Measurements from ENCODE around the gene IFITM2.

IFITM2 gene

DNA sequence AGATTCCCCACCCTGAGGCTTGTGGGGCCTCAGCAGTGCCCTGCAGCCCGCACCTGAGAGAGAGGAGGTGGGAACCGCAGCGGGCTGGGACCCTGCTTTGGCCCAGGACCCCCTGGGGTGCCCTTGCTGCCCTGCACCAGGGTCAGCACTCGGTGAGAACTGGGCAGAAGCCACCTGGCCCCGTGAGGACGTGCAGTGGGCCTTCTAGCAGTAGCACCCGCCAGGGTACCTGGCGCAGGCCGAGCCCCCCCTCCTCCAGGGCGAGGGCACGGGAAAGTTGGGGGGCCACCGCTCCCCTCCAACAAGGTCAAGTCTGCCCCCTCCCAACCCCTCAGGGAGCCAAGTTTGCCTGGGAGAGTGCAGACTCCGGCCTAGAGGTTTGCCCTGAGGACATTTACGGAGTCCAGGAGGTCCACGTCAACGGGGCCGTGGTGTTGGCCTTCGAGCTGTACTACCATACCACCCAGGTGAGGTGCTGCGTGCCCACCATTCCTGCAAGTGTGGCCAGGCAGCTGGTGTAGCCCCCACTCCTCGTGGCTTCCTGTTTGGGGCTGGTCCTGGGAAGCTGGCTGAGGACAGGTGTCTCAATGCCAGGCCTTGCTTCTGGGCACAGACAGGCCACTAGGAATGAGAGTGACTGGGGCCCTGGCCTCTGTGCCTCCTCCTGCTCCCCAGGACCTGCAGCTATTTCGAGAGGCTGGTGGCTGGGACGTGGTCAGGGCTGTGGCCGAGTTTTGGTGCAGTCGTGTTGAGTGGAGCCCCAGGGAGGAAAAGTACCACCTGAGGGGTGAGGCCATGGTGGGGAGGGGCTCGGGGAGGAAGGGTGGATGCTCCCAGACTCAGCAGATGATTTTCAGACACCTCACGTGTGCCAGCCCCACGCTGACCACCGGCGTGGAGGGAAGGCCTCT lies 15.2 kb upstream of the IFITM2 start:
- no peaks in the 10 kb centered on the region for H3K9me3 ChIP-seq (ENCODE audit: control insufficient read depth, low read length)
- H3K27ac ChIP-seq: no peak overlapping the region
- no peaks in the 10 kb centered on the region for H3K27me3 ChIP-seq (ENCODE audit: control insufficient read depth, insufficient read depth, low read length)
- no peaks in the 10 kb centered on the region for H3K4me1 ChIP-seq
- H3K9ac ChIP-seq: no peak overlapping the region
- no peak for TF ChIP-seq CTCF (IDR thresholded peaks at IDR 0.05)
- H3K4me2 ChIP-seq (ENCODE audit: low read length): no peak overlapping the region
- no peaks in the 10 kb centered on the region for H3K79me2 ChIP-seq
- no peak overlapping the region for H2AFZ ChIP-seq
- H3K36me3 ChIP-seq (ENCODE audit: control insufficient read depth, insufficient read depth, low read length): no peaks in the 10 kb centered on the region
- H3K4me3 ChIP-seq (ENCODE audit: low read depth, low read length): no peak overlapping the region

- no peak overlapping the region for H2AFZ ChIP-seq
- H3K4me1 ChIP-seq: no peaks in the 10 kb centered on the region
- no peak overlapping the region for H3K4me2 ChIP-seq (ENCODE audit: low read length)
- no peaks in the 10 kb centered on the region for H3K27me3 ChIP-seq (ENCODE audit: control insufficient read depth, insufficient read depth, low read length)
- no peaks in the 10 kb centered on the region for H3K36me3 ChIP-seq (ENCODE audit: control insufficient read depth, insufficient read depth, low read length)
- no peaks in the 10 kb centered on the region for H3K9me3 ChIP-seq (ENCODE audit: control insufficient read depth, low read length)
- no peak overlapping the region for H3K9ac ChIP-seq
- no peak overlapping the region for H3K4me3 ChIP-seq (ENCODE audit: low read depth, low read length)
- TF ChIP-seq CTCF (IDR thresholded peaks at IDR 0.05): no peak
- no peaks in the 10 kb centered on the region for H3K79me2 ChIP-seq
- H3K27ac ChIP-seq: no peak overlapping the region
These were observed 14.3 kb upstream of the IFITM2 start for GRCh38 chr11:293271-293851.

GRCh38 chr11:293852-294661 lies 13.6 kb upstream of the IFITM2 start:
- no peak overlapping the region for H3K27ac ChIP-seq
- no peaks in the 10 kb centered on the region for H3K4me1 ChIP-seq

GRCh38 chr11:294780-295179 lies 12.8 kb upstream of the IFITM2 start:
- no peak overlapping the region for H3K4me2 ChIP-seq (ENCODE audit: low read length)
- no peak for TF ChIP-seq CTCF (IDR thresholded peaks at IDR 0.05)
- no peak overlapping the region for H3K9ac ChIP-seq
- H3K27me3 ChIP-seq (ENCODE audit: control insufficient read depth, insufficient read depth, low read length): no peaks in the 10 kb centered on the region
- H2AFZ ChIP-seq: no peak overlapping the region
- no peaks in the 10 kb centered on the region for H3K36me3 ChIP-seq (ENCODE audit: control insufficient read depth, insufficient read depth, low read length)
- H3K4me1 ChIP-seq: no peaks in the 10 kb centered on the region
- no peak overlapping the region for H3K4me3 ChIP-seq (ENCODE audit: low read depth, low read length)
- no peaks in the 10 kb centered on the region for H3K9me3 ChIP-seq (ENCODE audit: control insufficient read depth, low read length)
- no peaks in the 10 kb centered on the region for H3K79me2 ChIP-seq
- H3K27ac ChIP-seq: no peak overlapping the region

More at GRCh38 chr11:293852-294661, 13.6 kb upstream of the IFITM2 start:
- Histone ChIP-seq H2AFZ (no peak overlapping the region), H3K9ac (no peak overlapping the region), H3K79me2 (no peaks in the 10 kb centered on the region), H3K27me3 (ENCODE audit: control insufficient read depth, insufficient read depth, low read length) (no peaks in the 10 kb centered on the region), H3K9me3 (ENCODE audit: control insufficient read depth, low read length) (no peaks in the 10 kb centered on the region), H3K4me2 (ENCODE audit: low read length) (no peak overlapping the region), H3K36me3 (ENCODE audit: control insufficient read depth, insufficient read depth, low read length) (no peaks in the 10 kb centered on the region), H3K4me3 (ENCODE audit: low read depth, low read length) (no peak overlapping the region)
- no peak for TF ChIP-seq CTCF (IDR thresholded peaks at IDR 0.05)

All from parathyroid adenoma (tissue), 2 donors.